ENCODE data around the gene CDCA3.

- TF ChIP-seq POLR2A (IDR thresholded peaks at IDR 0.05) (no peak), CTCF (IDR thresholded peaks at IDR 0.05) (no peak)
These were observed 15.3 kb upstream of the CDCA3 start for GRCh38 chr12:6866163-6866919.

All from esophagus squamous epithelium (tissue), 4 donors.